Measurements from ENCODE around the gene TMEM95. TPM values are rescaled to one million over a fixed set of nuclear protein-coding genes. Genes with fewer than 3 reads are reported as not detected.
A peak's percentile ranks its signal among the peaks of the same experiment; 100 is the strongest.

TMEM95 gene
- total RNA-seq, 1 experiment from 2014 or later, result not detected

GRCh38 chr17:7315570-7316235 is 39.3 kb upstream of the TMEM95 start:
- Histone ChIP-seq H3K4me3 (replicated peaks in 1 of 2; ENCODE audit: low read depth in 1 of 2, low read length in 2 of 2) (peak overlapping the region; percentile 81 to 96), H3K27me3 (ENCODE audit: insufficient read depth, low read length) (no peaks in the 10 kb centered on the region), H2AFZ (ENCODE audit: low read depth, low read length, poor library complexity, severe bottlenecking) (no peak overlapping the region), H3K27ac (ENCODE audit: low read depth, low read length) (peak overlapping the region; percentile 93), H4K20me1 (ENCODE audit: insufficient read depth) (peaks cover 18% of the 10 kb centered on the region), H3K4me2 (ENCODE audit: low read length) (peak overlapping the region; percentile 96), H3K9ac (ENCODE audit: low read length) (peak overlapping the region; percentile 90), H3K9me2 (ENCODE audit: insufficient read depth) (no peaks in the 10 kb centered on the region), H3K36me3 (ENCODE audit: control insufficient read depth in 1 of 2, insufficient read depth in 2 of 2, low read length in 2 of 2) (peaks cover 24 to 49% of the 10 kb centered on the region in 2 experiments), H3K4me1 (ENCODE audit: control insufficient read depth in 1 of 2, insufficient read depth in 2 of 2, low read length in 2 of 2) (peaks cover 19 to 43% of the 10 kb centered on the region in 2 experiments), H3K79me2 (ENCODE audit: insufficient read depth, low read length) (peaks cover 41% of the 10 kb centered on the region), H3K9me3 (ENCODE audit: control insufficient read depth in 1 of 2, insufficient read depth in 1 of 2, low read depth in 1 of 2, low read length in 2 of 2) (no peaks in the 10 kb centered on the region)
- DNase-seq (ENCODE audit: low read depth, low spot score), result no peak
- CTCF ChIA-PET, result interaction anchor here (0.5 to 1.4 kb wide), 2 partner anchors 14 kb away, joined by 5 read pairs; partner anchors contain the start of gene NEURL4
- RAD21 ChIA-PET (ENCODE audit: low non-redundant PET in 1 of 2, low total read pairs in 2 of 2, uncharacterized antibody in 2 of 2, unreplicated experiment in 2 of 2), result no interaction called here
- ATAC-seq, result no peak
- TF ChIP-seq RAD21 (IDR thresholded peaks at IDR 0.05; ENCODE audit: low read depth), result no peak
- POLR2A ChIA-PET, result no interaction called here
- intact Hi-C loops (cut with micrococcal nuclease), result no loop called here
- BruUV-seq (replicated peaks), result no TSS peak

GRCh38 chr17:7317161-7317803 is 37.7 kb upstream of the TMEM95 start:
- CTCF ChIA-PET, result no interaction called here
- TF ChIP-seq SIN3A (IDR thresholded peaks at IDR 0.05; ENCODE audit: low read depth) (no peak), FOSL1 (IDR thresholded peaks at IDR 0.05; ENCODE audit: low read depth) (no peak), EGR1 (IDR thresholded peaks at IDR 0.05; ENCODE audit: low read depth) (no peak), ELF1 (IDR thresholded peaks at IDR 0.05; ENCODE audit: borderline replicate concordance, low read depth) (no peak), CEBPB (IDR thresholded peaks at IDR 0.05; ENCODE audit: low read depth) (no peak), TCF7L2 (IDR thresholded peaks at IDR 0.05; ENCODE audit: borderline replicate concordance, extremely low read depth, insufficient read depth, insufficient read length) (no peak), SRF (IDR thresholded peaks at IDR 0.05; ENCODE audit: low read depth) (no peak), JUND (IDR thresholded peaks at IDR 0.05) (no peak), ZBTB33 (IDR thresholded peaks at IDR 0.05; ENCODE audit: extremely low read depth, insufficient replicate concordance, low read length) (no peak), RAD21 (IDR thresholded peaks at IDR 0.05; ENCODE audit: low read depth) (no peak), CBX3 (IDR thresholded peaks at IDR 0.05; ENCODE audit: low read depth) (no peak)
- TF ChIP-seq, protein P1, sequence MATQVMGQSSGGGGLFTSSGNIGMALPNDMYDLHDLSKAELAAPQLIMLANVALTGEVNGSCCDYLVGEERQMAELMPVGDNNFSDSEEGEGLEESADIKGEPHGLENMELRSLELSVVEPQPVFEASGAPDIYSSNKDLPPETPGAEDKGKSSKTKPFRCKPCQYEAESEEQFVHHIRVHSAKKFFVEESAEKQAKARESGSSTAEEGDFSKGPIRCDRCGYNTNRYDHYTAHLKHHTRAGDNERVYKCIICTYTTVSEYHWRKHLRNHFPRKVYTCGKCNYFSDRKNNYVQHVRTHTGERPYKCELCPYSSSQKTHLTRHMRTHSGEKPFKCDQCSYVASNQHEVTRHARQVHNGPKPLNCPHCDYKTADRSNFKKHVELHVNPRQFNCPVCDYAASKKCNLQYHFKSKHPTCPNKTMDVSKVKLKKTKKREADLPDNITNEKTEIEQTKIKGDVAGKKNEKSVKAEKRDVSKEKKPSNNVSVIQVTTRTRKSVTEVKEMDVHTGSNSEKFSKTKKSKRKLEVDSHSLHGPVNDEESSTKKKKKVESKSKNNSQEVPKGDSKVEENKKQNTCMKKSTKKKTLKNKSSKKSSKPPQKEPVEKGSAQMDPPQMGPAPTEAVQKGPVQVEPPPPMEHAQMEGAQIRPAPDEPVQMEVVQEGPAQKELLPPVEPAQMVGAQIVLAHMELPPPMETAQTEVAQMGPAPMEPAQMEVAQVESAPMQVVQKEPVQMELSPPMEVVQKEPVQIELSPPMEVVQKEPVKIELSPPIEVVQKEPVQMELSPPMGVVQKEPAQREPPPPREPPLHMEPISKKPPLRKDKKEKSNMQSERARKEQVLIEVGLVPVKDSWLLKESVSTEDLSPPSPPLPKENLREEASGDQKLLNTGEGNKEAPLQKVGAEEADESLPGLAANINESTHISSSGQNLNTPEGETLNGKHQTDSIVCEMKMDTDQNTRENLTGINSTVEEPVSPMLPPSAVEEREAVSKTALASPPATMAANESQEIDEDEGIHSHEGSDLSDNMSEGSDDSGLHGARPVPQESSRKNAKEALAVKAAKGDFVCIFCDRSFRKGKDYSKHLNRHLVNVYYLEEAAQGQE (IDR thresholded peaks at IDR 0.05; ENCODE audit: low read depth), result no peak
- TF ChIP-seq, protein P2, sequence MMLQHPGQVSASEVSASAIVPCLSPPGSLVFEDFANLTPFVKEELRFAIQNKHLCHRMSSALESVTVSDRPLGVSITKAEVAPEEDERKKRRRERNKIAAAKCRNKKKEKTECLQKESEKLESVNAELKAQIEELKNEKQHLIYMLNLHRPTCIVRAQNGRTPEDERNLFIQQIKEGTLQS (IDR thresholded peaks at IDR 0.05), result no peak
- TF ChIP-seq, protein P3, sequence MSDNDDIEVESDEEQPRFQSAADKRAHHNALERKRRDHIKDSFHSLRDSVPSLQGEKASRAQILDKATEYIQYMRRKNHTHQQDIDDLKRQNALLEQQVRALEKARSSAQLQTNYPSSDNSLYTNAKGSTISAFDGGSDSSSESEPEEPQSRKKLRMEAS (IDR thresholded peaks at IDR 0.05), result no peak

More at GRCh38 chr17:7317161-7317803, 37.7 kb upstream of the TMEM95 start:
- H3K36me3 ChIP-seq (ENCODE audit: control insufficient read depth in 1 of 2, insufficient read depth in 2 of 2, low read length in 2 of 2), result peaks cover 24 to 49% of the 10 kb centered on the region in 2 experiments; a peak in 3 of 4 replicates
- DNase-seq (ENCODE audit: low read depth, low spot score) (no peak), ATAC-seq (no peak)
- no peak overlapping the region for H3K9ac ChIP-seq (ENCODE audit: low read length)
- H3K4me3 ChIP-seq (replicated peaks in 1 of 2; ENCODE audit: low read depth in 1 of 2, low read length in 2 of 2), result no peak overlapping the region
- no peak overlapping the region for H3K27ac ChIP-seq (ENCODE audit: low read depth, low read length)
- H3K4me2 ChIP-seq (ENCODE audit: low read length), result no peak overlapping the region
- no peaks in the 10 kb centered on the region for H3K9me3 ChIP-seq (ENCODE audit: control insufficient read depth in 1 of 2, insufficient read depth in 1 of 2, low read depth in 1 of 2, low read length in 2 of 2)
- ChIA-PET RAD21 (ENCODE audit: low non-redundant PET in 1 of 2, low total read pairs in 2 of 2, uncharacterized antibody in 2 of 2, unreplicated experiment in 2 of 2) (no interaction called here), POLR2A (no interaction called here)
- intact Hi-C loops (cut with micrococcal nuclease), result no loop called here
- no TSS peak for BruUV-seq (replicated peaks)
- peaks cover 19 to 33% of the 10 kb centered on the region in 2 experiments for H3K4me1 ChIP-seq (ENCODE audit: control insufficient read depth in 1 of 2, insufficient read depth in 2 of 2, low read length in 2 of 2)
- H3K9me2 ChIP-seq (ENCODE audit: insufficient read depth), result no peaks in the 10 kb centered on the region
- no peak overlapping the region for H2AFZ ChIP-seq (ENCODE audit: low read depth, low read length, poor library complexity, severe bottlenecking)
- H3K79me2 ChIP-seq (ENCODE audit: insufficient read depth, low read length), result peaks cover 26% of the 10 kb centered on the region
- peaks cover 12% of the 10 kb centered on the region; the same call in 1 of the 2 replicates for H4K20me1 ChIP-seq (ENCODE audit: insufficient read depth)
- no peaks in the 10 kb centered on the region for H3K27me3 ChIP-seq (ENCODE audit: insufficient read depth, low read length)
